H9 (cell line): Measurements from ENCODE around the gene IRAK1BP1. TPM values are rescaled to one million over a fixed set of nuclear protein-coding genes. Genes with fewer than 3 reads are reported as not detected.

Experiments
- DNase-seq: peaks from one replicate; pipeline ENCODE4 v3.0.0-alpha.2; 2017
- H2AFZ ChIP-seq: one replicate; pipeline ENCODE4 v1.6.1; 2013; ENCODE audit warnings: mild to moderate bottlenecking, low read length, control low read depth, moderate library complexity
- H2AK5ac ChIP-seq: 2 replicates; pipeline ENCODE4 v1.6.1; 2013; ENCODE audit warnings: low read length, control low read depth, mixed read lengths; ENCODE audit not compliant: insufficient read length
- H2BK120ac ChIP-seq: one replicate; pipeline ENCODE4 v1.6.1; 2013; ENCODE audit warnings: low read depth, mild to moderate bottlenecking, low read length, control low read depth, inconsistent platforms; ENCODE audit not compliant: poor library complexity, severe bottlenecking
- H2BK12ac ChIP-seq: 2 replicates; pipeline ENCODE4 v1.6.1; 2013; ENCODE audit warnings: low read length, control low read depth, mixed read lengths, low read depth; ENCODE audit not compliant: insufficient read length
- H2BK15ac ChIP-seq: 2 replicates; pipeline ENCODE4 v1.6.1; 2013; ENCODE audit warnings: low read depth, low read length, control low read depth
- H2BK20ac ChIP-seq: one replicate; pipeline ENCODE4 v1.6.1; 2013; ENCODE audit warnings: low read depth, mild to moderate bottlenecking, low read length, control low read depth, inconsistent platforms; ENCODE audit not compliant: poor library complexity, severe bottlenecking
- H2BK5ac ChIP-seq: 2 replicates; pipeline ENCODE4 v1.6.1; 2013; ENCODE audit warnings: low read length, control low read depth, mixed read lengths; ENCODE audit not compliant: insufficient read length
- H3K14ac ChIP-seq: 2 replicates; pipeline ENCODE4 v1.6.1; 2013; ENCODE audit warnings: low read length, control low read depth; ENCODE audit not compliant: insufficient read depth
- H3K18ac ChIP-seq: 2 replicates; pipeline ENCODE4 v1.6.1; 2013; ENCODE audit warnings: low read depth, mild to moderate bottlenecking, mixed read lengths, low read length, control low read depth; ENCODE audit not compliant: insufficient read length
- H3K23ac ChIP-seq: 2 replicates; pipeline ENCODE4 v1.6.1; 2013; ENCODE audit warnings: low read length, control low read depth, mixed read lengths, low read depth; ENCODE audit not compliant: insufficient read length
- H3K23me2 ChIP-seq: 2 replicates; pipeline ENCODE4 v1.6.1; 2013; ENCODE audit warnings: low read depth, mild to moderate bottlenecking, mixed read lengths, low read length, control low read depth; ENCODE audit not compliant: insufficient read length, poor library complexity, severe bottlenecking
- H3K27ac ChIP-seq: 2 replicates; pipeline ENCODE4 v1.5.1; 2013; ENCODE audit warnings: low read length, control low read depth, mixed read lengths, low read depth; ENCODE audit not compliant: insufficient read length
- H3K27me3 ChIP-seq: 2 replicates; pipeline ENCODE4 v1.6.1; 2013; ENCODE audit warnings: low read length, control low read depth, inconsistent platforms; ENCODE audit not compliant: insufficient read depth
- H3K4ac ChIP-seq: 2 replicates; pipeline ENCODE4 v1.6.1; 2013; ENCODE audit warnings: low read depth, mild to moderate bottlenecking, control low read depth, inconsistent platforms, low read length, moderate library complexity
- H3K4me1 ChIP-seq: 2 replicates; pipeline ENCODE4 v1.6.1; 2013; ENCODE audit warnings: low read length, control low read depth, inconsistent platforms; ENCODE audit not compliant: insufficient read depth
- H3K4me2 ChIP-seq: 2 replicates; pipeline ENCODE4 v1.6.1; 2013; ENCODE audit warnings: low read length, control low read depth, mixed read lengths; ENCODE audit not compliant: insufficient read length, insufficient read depth
- H3K56ac ChIP-seq: 2 replicates; pipeline ENCODE4 v1.6.1; 2013; ENCODE audit warnings: low read depth, mild to moderate bottlenecking, mixed read lengths, low read length, control low read depth; ENCODE audit not compliant: insufficient read length
- H3K79me1 ChIP-seq: 2 replicates; pipeline ENCODE4 v1.6.1; 2013; ENCODE audit warnings: low read depth, mild to moderate bottlenecking, moderate library complexity, low read length, control low read depth, inconsistent platforms; ENCODE audit not compliant: insufficient read depth, poor library complexity, severe bottlenecking
- H3K79me2 ChIP-seq: 2 replicates; pipeline ENCODE4 v1.6.1; 2013; ENCODE audit warnings: low read length, control low read depth, inconsistent platforms; ENCODE audit not compliant: insufficient read depth
- H3K9ac ChIP-seq: 2 replicates; pipeline ENCODE4 v1.6.1; 2013; ENCODE audit warnings: low read length, control low read depth, mixed read lengths; ENCODE audit not compliant: insufficient read length; ENCODE audit errors: extremely low read depth
- H3K9me3 ChIP-seq: one replicate; pipeline ENCODE4 v1.6.1; 2013; ENCODE audit warnings: low read depth, low read length, inconsistent platforms; ENCODE audit not compliant: control insufficient read depth
- H3T11ph ChIP-seq: one replicate; pipeline ENCODE4 v1.6.1; 2013; ENCODE audit warnings: mild to moderate bottlenecking, low read length, control low read depth, inconsistent platforms
- H4K20me1 ChIP-seq: one replicate; pipeline ENCODE4 v1.6.1; 2013; ENCODE audit not compliant: control insufficient read depth, insufficient read length, insufficient read depth
- H4K5ac ChIP-seq: 2 replicates; pipeline ENCODE4 v1.6.1; 2013; ENCODE audit warnings: low read depth, mild to moderate bottlenecking, mixed read lengths, low read length, control low read depth; ENCODE audit not compliant: insufficient read length
- H4K8ac ChIP-seq: replicated peaks from 2 replicates; pipeline ENCODE4 v1.6.1; 2013; ENCODE audit warnings: low read length, control low read depth, mixed read lengths, low read depth; ENCODE audit not compliant: insufficient read length
- H4K91ac ChIP-seq: 2 replicates; pipeline ENCODE4 v1.6.1; 2013; ENCODE audit warnings: low read depth, mild to moderate bottlenecking, moderate library complexity, mixed read lengths, low read length, control low read depth; ENCODE audit not compliant: insufficient read length
- H3K27ac Mint-ChIP-seq, 3 experiments: 2 replicates in 2 of 3; 3 replicates in 1 of 3; pipeline ENCODE4 v1.8.0; 2020 to 2021; ENCODE audit warnings: mixed read lengths in 3 of 3, mild to moderate bottlenecking in 1 of 3, moderate library complexity in 1 of 3
- H3K27me3 Mint-ChIP-seq: 2 replicates; pipeline ENCODE4 v1.8.0; 2021; ENCODE audit warnings: low read depth, mild to moderate bottlenecking, moderate library complexity, mixed read lengths
- H3K36me3 Mint-ChIP-seq, 3 experiments: 2 replicates in 2 of 3; 3 replicates in 1 of 3; pipeline ENCODE4 v1.8.0; 2020 to 2021; ENCODE audit warnings: low read depth in 3 of 3, mixed read lengths in 3 of 3; ENCODE audit not compliant: insufficient read depth in 1 of 3
- H3K4me1 Mint-ChIP-seq, 2 experiments: 2 replicates each; pipeline ENCODE4 v1.8.0; 2020; ENCODE audit warnings: mixed read lengths in 2 of 2
- H3K4me3 Mint-ChIP-seq, 2 experiments: 2 replicates in 1 of 2; 3 replicates in 1 of 2; pipeline ENCODE4 v1.8.0; 2020 to 2021; ENCODE audit warnings: mild to moderate bottlenecking in 2 of 2, mixed read lengths in 2 of 2, moderate library complexity in 1 of 2
- H3K9me3 Mint-ChIP-seq, 2 experiments: 2 replicates in 1 of 2; 3 replicates in 1 of 2; pipeline ENCODE4 v1.8.0; 2020; ENCODE audit warnings: mild to moderate bottlenecking in 2 of 2, mixed read lengths in 2 of 2, moderate library complexity in 1 of 2
- total RNA-seq: library from RNA; stranded (reverse); gene quantifications from 2 replicates; pipeline ENCODE4 v1.2.1, GENCODE V29; 2021
- TF ChIP-seq, protein P1 (sequence below): fragments of 200-600 bp; sonication (generic); conservative IDR thresholded peaks from 3 replicates; pipeline ENCODE4 v1.8.0; 2021; ENCODE audit warnings: antibody characterized with exemption, mild to moderate bottlenecking

IRAK1BP1 gene
- total RNA-seq, 1 experiment from 2014 or later = 3.8 TPM

DNA sequence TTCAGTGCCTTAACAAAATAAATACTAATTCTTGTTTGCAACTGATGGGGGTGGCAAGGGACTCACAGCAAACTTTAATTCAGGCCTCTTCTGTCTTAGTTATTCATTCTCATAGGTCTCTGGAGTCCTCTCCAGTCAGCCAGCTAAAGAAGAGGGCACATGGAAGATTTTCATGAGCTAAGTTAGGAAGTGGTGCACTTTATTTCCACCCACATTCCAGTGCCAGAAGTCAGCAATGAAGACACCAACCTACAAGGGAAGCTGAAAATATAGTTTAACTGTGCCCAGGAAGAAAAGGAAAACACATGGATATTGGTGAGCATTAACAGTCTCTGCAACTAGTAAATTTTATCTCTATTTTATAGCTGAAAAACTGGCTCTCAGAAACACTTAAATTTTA lies 16.7 kb upstream of the IRAK1BP1 start:
- Mint-ChIP-seq H3K4me3 (no peak overlapping the region), H3K9me3 (no peaks in the 10 kb centered on the region; a peak in 2 of 5 replicates), H3K4me1 (peaks cover 6 to 8% of the 10 kb centered on the region in 2 experiments; a peak in 3 of 4 replicates), H3K36me3 (peaks cover 0 to 9% (median 6%) of the 10 kb centered on the region in 3 experiments; a peak in 2 of 7 replicates), H3K27me3 (no peaks in the 10 kb centered on the region), H3K27ac (no peak overlapping the region)
- H3K4me2 ChIP-seq = no peak overlapping the region
- H4K5ac ChIP-seq = no peak overlapping the region
- no peak overlapping the region for H3T11ph ChIP-seq
- H3K56ac ChIP-seq = no peak overlapping the region
- no peak overlapping the region for H2BK12ac ChIP-seq
- no peaks in the 10 kb centered on the region for H3K79me2 ChIP-seq
- no peak overlapping the region for H2BK20ac ChIP-seq
- no peak overlapping the region for H2AK5ac ChIP-seq
- H3K23ac ChIP-seq = no peak overlapping the region
- H2BK120ac ChIP-seq = no peak overlapping the region
- H2BK15ac ChIP-seq = no peak overlapping the region
- no peak overlapping the region for H3K18ac ChIP-seq
- H3K9ac ChIP-seq = no peak overlapping the region
- H3K23me2 ChIP-seq = no peaks in the 10 kb centered on the region
- H3K79me1 ChIP-seq = no peaks in the 10 kb centered on the region
- H3K27me3 ChIP-seq = no peaks in the 10 kb centered on the region
- no peak overlapping the region for H3K27ac ChIP-seq
- H2BK5ac ChIP-seq = no peak overlapping the region
- no peak overlapping the region for H2AFZ ChIP-seq
- H4K20me1 ChIP-seq = no peaks in the 10 kb centered on the region
- H4K8ac ChIP-seq = no peak overlapping the region
- H3K4me1 ChIP-seq = no peaks in the 10 kb centered on the region
- TF ChIP-seq, protein P1, sequence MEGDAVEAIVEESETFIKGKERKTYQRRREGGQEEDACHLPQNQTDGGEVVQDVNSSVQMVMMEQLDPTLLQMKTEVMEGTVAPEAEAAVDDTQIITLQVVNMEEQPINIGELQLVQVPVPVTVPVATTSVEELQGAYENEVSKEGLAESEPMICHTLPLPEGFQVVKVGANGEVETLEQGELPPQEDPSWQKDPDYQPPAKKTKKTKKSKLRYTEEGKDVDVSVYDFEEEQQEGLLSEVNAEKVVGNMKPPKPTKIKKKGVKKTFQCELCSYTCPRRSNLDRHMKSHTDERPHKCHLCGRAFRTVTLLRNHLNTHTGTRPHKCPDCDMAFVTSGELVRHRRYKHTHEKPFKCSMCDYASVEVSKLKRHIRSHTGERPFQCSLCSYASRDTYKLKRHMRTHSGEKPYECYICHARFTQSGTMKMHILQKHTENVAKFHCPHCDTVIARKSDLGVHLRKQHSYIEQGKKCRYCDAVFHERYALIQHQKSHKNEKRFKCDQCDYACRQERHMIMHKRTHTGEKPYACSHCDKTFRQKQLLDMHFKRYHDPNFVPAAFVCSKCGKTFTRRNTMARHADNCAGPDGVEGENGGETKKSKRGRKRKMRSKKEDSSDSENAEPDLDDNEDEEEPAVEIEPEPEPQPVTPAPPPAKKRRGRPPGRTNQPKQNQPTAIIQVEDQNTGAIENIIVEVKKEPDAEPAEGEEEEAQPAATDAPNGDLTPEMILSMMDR = no peak
- H3K4ac ChIP-seq = no peak overlapping the region
- H4K91ac ChIP-seq = no peak overlapping the region
- H3K14ac ChIP-seq = no peak overlapping the region
- H3K9me3 ChIP-seq = no peaks in the 10 kb centered on the region
- no peak for DNase-seq
